C4-2B (cell line): ENCODE measurements around the gene PELI2.

Experiments used
- H3K27ac ChIP-seq: fragments of 450-650 bp; 2 replicates; pipeline ENCODE4 v1.5.1; 2017
- ZFX ChIP-seq: fragments of 450-650 bp; IDR thresholded peaks from 2 replicates; pipeline ENCODE4 v1.6.1; 2017
- TF ChIP-seq, protein P1 (sequence below): fragments of 450-650 bp; conservative IDR thresholded peaks from 2 replicates; pipeline ENCODE4 v1.5.1; 2017; ENCODE audit warnings: mild to moderate bottlenecking

Gene PELI2

GRCh38 chr14:56248442-56248841, 130.2 kb downstream of the PELI2 start:
- TF ChIP-seq ZFX, result no peak
- TF ChIP-seq, protein P1, sequence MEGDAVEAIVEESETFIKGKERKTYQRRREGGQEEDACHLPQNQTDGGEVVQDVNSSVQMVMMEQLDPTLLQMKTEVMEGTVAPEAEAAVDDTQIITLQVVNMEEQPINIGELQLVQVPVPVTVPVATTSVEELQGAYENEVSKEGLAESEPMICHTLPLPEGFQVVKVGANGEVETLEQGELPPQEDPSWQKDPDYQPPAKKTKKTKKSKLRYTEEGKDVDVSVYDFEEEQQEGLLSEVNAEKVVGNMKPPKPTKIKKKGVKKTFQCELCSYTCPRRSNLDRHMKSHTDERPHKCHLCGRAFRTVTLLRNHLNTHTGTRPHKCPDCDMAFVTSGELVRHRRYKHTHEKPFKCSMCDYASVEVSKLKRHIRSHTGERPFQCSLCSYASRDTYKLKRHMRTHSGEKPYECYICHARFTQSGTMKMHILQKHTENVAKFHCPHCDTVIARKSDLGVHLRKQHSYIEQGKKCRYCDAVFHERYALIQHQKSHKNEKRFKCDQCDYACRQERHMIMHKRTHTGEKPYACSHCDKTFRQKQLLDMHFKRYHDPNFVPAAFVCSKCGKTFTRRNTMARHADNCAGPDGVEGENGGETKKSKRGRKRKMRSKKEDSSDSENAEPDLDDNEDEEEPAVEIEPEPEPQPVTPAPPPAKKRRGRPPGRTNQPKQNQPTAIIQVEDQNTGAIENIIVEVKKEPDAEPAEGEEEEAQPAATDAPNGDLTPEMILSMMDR, result no peak
- H3K27ac ChIP-seq, result no peak overlapping the region

- TF ChIP-seq, protein P1, result no peak
- TF ChIP-seq ZFX, result no peak
- no peak overlapping the region for H3K27ac ChIP-seq
These were observed 142.8 kb downstream of the PELI2 start for GRCh38 chr14:56261046-56261445.

DNA sequence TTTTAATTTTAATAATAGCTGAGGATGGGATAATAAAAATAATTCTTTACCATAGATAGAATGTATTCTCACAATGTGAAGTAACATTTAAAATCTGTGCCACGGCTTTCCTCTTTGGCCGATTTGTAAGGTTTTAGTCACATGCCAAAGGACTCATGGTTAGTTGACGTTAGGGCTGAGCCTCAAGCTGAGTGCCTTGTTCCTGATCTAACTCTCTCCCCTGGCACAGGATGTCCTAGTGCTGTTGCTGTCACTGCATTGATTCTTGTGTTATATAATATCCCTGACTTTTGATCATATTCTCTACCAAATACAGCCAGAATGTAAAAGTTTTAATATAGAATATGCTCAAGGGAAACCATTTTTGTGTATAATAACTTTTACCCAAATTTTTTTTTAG, 144.3 kb downstream of the PELI2 start:
- no peak for TF ChIP-seq ZFX
- TF ChIP-seq, protein P1, result no peak
- H3K27ac ChIP-seq, result no peak overlapping the region

- no peak overlapping the region for H3K27ac ChIP-seq
- TF ChIP-seq ZFX, result no peak
- TF ChIP-seq, protein P1, result no peak
These were observed 149.8 kb downstream of the PELI2 start for GRCh38 chr14:56268039-56268438.

GRCh38 chr14:56268673-56269072, 150.5 kb downstream of the PELI2 start:
- TF ChIP-seq, protein P1, result no peak
- no peak for TF ChIP-seq ZFX

DNA sequence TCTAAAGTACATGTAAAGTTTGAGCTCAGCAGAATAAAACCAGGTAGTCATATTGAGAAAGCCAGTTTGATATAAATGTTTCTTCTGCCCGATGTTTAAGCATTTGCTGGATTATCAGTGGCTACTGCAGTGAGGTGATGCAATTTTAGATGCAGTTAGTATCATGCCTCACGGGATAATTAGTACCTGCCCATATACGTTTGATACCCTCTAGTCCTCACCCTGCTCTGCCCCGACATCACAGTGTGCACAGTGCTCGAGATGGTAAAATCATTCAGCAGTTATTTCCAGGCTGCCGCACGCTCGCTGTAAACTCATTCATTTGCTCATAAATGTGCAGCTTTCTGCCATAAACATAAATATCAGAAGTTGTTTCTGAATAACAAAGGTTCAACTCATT, 152.7 kb downstream of the PELI2 start:
- TF ChIP-seq, protein P1, result no peak
- TF ChIP-seq ZFX, result no peak
- H3K27ac ChIP-seq, result no peak overlapping the region

More at GRCh38 chr14:56268673-56269072, 150.5 kb downstream of the PELI2 start:
- H3K27ac ChIP-seq, result no peak overlapping the region

DNA sequence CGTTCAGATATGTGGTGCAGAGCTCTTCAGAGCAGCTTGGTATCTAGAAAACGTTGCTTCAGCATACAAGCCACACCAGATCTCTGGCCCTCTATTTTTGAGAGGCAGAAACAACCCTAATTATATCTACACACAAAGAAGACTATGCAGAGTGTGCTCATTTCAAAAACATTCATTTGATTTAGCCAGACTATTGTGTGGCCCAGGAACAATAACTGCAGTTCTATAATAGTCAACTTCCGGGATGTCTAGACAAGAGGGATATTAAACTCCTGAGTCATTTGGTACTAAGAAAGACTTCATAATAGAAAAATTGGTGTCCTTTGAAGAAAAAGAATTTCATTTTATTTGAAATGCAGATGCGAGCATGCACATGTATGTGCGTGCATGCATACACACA, 153.8 kb downstream of the PELI2 start:
- H3K27ac ChIP-seq, result no peak overlapping the region
- no peak for TF ChIP-seq ZFX
- TF ChIP-seq, protein P1, result no peak
